ENCODE measurements around the gene STK40. TPM values are rescaled to one million over a fixed set of nuclear protein-coding genes. Genes with fewer than 3 reads are reported as not detected.

The STK40 gene
- total RNA-seq, 1 donor: 16.9 TPM

DNA sequence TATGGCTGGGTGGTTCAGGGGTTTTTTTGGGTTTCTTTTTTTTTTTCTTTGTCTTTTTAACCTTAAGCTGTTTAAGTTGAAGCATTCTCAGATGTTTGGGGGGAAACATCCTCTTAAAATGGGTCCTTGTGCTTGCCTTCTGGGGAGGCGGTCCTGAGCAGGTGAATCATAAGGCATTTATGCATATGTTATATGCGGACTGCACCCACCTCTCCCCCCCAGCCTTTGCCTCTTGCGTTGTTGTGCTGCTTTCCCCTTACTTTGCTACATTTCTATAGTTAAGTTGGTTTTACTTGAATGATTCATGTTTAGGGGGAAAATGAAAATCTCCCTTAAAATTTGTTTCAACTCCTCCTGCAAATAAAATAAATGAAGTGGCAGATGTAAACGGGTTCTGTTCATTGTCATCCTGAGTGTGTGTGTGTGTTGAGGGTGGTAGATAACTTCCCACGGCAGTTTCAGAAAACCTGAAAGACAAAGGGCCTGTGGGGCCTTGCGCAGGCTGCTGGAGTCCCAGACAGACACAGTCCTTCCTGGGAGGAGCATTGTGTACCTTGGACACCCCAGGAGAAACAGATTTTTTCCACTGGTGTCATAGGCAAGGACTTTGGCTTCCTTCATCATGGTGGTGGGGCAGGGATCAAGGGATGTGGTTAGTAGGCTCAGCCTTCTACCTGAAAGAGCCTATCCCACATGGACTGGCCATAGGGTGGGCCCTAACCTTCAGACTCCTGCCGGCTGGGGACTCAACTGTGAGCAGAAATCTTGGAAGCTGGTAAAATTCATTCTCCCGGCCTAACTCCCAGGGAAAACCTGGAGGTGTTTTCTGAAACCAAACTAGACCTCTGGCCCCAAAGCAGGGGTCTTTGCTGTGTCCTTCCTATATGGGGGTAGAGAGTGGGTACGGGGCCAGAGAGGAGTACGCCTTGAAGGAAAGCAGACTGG, 80.5 kb downstream of the STK40 start:
- peaks cover 32% of the 10 kb centered on the region for H3K4me1 ChIP-seq (ENCODE audit: insufficient read depth, low read length)
- no peaks in the 10 kb centered on the region for H3K9me3 ChIP-seq (ENCODE audit: low read depth, low read length)
- no peak overlapping the region for H3K4me3 ChIP-seq (ENCODE audit: low read length)
- H3K27me3 ChIP-seq (ENCODE audit: insufficient read depth, low read length): no peaks in the 10 kb centered on the region

DNA sequence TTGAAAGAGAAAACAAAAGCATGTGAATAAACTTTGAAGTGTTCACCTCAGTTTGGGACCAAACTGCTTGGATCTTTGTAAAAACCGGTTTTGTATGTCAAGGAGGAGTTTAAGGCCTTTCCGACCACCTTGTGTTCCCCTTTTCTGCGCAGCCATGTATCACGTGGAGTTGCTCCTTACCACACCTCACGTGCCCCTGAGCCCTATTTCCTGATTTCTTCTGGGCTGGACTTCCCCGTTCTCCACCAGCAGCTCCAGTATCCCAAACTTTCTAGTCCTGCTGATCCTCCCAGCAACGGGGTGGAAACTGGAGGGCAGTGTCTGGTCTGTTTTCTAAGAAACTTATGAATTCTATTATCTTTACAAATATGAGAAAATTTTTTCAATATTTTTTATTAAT, 81.2 kb downstream of the STK40 start:
- Histone ChIP-seq H3K4me3 (ENCODE audit: low read length) (no peak overlapping the region), H3K4me1 (ENCODE audit: insufficient read depth, low read length) (peaks cover 38% of the 10 kb centered on the region), H3K9me3 (ENCODE audit: low read depth, low read length) (no peaks in the 10 kb centered on the region), H3K27me3 (ENCODE audit: insufficient read depth, low read length) (no peaks in the 10 kb centered on the region)

DNA sequence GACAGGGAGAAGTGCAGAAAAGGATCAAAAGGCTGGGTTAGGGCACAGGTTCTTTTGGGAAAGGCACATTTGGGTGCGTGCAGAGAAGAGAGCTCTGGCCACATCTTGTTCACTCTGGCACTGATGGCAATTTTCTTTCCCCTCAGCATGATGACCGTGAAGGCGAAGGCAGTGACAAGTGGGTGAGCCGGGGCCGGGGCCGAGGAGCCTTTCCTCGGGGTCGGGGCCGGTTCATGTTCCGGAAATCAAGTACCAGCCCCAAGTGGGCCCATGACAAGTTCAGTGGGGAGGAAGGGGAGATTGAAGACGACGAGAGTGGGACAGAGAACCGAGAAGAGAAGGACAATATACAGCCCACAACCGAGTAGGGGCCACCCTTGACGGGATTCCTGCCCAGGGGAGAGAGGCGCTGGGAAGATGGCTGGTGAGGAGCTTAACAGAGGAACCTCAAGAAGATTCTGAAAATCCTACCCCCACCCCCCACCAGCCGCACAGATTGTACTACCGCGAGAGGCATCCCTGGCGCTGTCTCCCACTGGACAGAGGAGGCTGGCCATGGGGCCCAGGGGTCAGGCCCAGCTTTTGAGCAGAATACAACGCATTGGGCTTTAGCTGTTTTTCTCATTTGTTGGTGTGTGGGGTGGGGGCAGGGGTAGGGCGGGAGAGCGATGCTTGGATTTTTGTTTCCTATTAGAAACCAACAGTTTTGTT, 81.9 kb downstream of the STK40 start:
- H3K27me3 ChIP-seq (ENCODE audit: insufficient read depth, low read length): no peaks in the 10 kb centered on the region
- peaks cover 38% of the 10 kb centered on the region for H3K4me1 ChIP-seq (ENCODE audit: insufficient read depth, low read length)
- no peaks in the 10 kb centered on the region for H3K9me3 ChIP-seq (ENCODE audit: low read depth, low read length)
- H3K4me3 ChIP-seq (ENCODE audit: low read length): no peak overlapping the region

DNA sequence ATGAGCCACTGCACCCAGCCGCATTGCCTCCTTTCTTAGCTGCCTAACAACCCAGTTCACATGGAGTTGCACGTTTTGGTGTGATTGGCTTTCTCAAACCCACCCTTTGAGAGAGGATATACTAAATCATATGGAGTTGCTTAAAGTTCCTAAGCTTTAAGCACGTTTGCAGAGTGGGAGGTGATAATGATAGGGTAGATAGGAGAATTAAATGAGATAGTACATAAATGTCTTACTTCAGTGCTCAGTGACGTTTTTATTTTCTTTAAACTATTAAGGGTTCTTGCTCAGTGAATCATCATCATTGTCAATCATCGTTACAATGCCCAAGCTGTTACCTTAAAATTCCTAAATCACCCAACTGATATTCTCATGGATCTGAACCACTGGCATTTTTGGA, 82.5 kb downstream of the STK40 start:
- Histone ChIP-seq H3K27me3 (ENCODE audit: insufficient read depth, low read length) (no peaks in the 10 kb centered on the region), H3K4me3 (ENCODE audit: low read length) (no peak overlapping the region), H3K9me3 (ENCODE audit: low read depth, low read length) (no peaks in the 10 kb centered on the region), H3K4me1 (ENCODE audit: insufficient read depth, low read length) (peaks cover 38% of the 10 kb centered on the region)

DNA sequence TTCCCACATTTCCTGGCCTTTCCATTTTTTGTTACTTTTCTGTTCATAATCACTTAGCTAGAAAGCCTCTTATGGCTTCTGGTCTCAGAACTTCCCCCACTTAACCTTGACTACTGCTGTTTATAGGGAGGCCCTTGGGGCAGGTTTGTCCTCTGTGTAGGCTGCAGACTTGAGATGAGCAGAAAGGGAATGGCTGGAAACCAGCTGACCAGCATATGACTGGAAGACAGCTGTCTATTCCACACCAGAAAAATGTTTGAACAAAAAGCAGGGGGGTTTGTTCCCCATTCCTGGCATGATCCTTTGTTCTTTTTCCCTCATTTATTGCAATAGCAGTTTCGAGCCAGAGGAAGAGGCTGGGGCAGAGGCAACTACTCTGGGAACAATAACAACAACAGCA, 84.5 kb downstream of the STK40 start:
- Histone ChIP-seq H3K9me3 (ENCODE audit: low read depth, low read length) (no peaks in the 10 kb centered on the region), H3K27me3 (ENCODE audit: insufficient read depth, low read length) (no peaks in the 10 kb centered on the region), H3K4me1 (ENCODE audit: insufficient read depth, low read length) (peaks cover 29% of the 10 kb centered on the region), H3K4me3 (ENCODE audit: low read length) (no peak overlapping the region)

DNA sequence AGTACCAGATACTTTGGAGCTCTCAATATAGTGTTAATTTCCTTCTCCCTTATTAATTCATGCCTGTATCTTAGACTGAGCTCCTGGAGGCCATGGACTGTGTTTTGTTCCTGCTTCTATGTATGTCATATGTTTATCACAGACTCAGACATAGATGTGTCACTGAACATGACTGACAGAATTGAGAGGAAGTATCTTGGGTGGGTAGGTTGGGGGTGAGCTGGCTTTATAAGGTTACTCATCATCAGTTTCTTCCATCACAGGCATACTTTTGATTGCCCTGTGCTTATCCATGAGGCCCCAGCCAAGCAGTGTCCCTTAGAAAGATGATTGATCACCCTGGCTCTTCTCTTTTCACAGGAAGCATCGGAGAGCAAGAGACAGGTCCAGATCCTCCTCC, 85.2 kb downstream of the STK40 start:
- peaks cover 22% of the 10 kb centered on the region for H3K4me1 ChIP-seq (ENCODE audit: insufficient read depth, low read length)
- no peaks in the 10 kb centered on the region for H3K27me3 ChIP-seq (ENCODE audit: insufficient read depth, low read length)
- H3K9me3 ChIP-seq (ENCODE audit: low read depth, low read length): no peaks in the 10 kb centered on the region
- no peak overlapping the region for H3K4me3 ChIP-seq (ENCODE audit: low read length)

DNA sequence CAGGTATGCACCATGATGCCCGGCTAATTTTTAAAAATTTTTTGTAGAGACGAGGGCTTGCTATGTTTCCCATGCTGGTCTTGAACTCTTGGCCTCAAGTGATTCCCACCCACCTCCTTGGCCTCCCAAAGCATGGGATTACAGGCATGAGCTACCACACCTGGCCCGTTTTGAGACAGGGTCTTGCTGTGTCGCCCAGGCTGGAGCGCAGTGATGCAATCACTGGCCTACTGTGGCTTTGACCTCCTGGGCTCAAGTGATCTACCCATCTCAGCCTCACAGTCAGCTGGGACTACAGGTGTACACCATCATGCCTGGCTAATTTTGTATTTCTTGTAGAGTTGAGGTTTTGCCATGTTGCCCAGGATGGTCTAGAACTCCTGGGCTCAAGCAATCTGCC, 87.1 kb downstream of the STK40 start:
- Histone ChIP-seq H3K27me3 (ENCODE audit: insufficient read depth, low read length) (no peaks in the 10 kb centered on the region), H3K4me1 (ENCODE audit: insufficient read depth, low read length) (peaks cover 7% of the 10 kb centered on the region), H3K4me3 (ENCODE audit: low read length) (no peak overlapping the region), H3K9me3 (ENCODE audit: low read depth, low read length) (no peaks in the 10 kb centered on the region)

DNA sequence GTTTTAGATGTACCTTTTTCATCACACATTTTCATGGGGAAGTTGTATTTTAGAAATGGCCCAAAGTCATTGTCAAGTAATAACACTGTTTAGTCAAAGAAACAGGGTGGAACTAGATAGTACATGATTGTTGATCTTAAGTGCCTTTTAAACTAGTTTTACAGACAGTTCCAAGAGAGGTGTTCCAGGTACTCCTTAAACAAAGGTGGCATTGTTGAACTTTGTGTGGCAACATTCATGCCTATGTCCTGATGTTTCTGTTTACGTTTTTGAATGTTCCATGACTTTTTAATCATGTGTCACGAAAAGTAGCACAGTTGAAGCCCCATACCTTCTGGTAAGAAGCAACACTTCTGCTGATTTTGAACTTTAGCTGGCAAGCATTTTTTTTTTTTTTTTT, 88.7 kb downstream of the STK40 start:
- Histone ChIP-seq H3K9me3 (ENCODE audit: low read depth, low read length) (no peaks in the 10 kb centered on the region), H3K4me1 (ENCODE audit: insufficient read depth, low read length) (peaks cover 6% of the 10 kb centered on the region), H3K4me3 (ENCODE audit: low read length) (no peak overlapping the region), H3K27me3 (ENCODE audit: insufficient read depth, low read length) (no peaks in the 10 kb centered on the region)

DNA sequence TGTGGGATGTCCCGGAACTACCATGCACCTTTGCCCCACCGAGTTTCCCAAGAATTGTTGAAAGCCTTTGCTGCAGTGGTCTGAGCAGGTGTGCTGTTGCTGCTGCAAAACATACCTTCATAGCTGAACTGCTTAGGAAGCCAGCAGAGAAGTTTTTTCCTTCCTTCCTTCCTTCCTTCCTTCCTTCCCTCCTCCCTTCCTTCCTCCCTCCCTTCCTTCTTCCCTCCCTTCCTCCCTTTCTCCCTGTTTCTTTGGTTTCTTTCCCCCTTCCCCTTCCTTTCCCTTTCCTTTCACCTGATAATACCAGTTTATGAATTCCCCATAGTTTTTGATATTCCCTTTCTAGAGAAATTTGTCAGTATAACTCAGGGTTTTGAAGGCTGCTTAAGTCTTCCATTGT, 90.3 kb downstream of the STK40 start:
- Histone ChIP-seq H3K4me3 (ENCODE audit: low read length) (no peak overlapping the region), H3K4me1 (ENCODE audit: insufficient read depth, low read length) (peaks cover 6% of the 10 kb centered on the region), H3K9me3 (ENCODE audit: low read depth, low read length) (no peaks in the 10 kb centered on the region), H3K27me3 (ENCODE audit: insufficient read depth, low read length) (no peaks in the 10 kb centered on the region)

Other genes starting within 250 kb of the STK40 start
- gene TRAPPC3, start 236.4 kb downstream of the STK40 start, total RNA-seq: 25.9 TPM
- 142 TPM for gene MAP7D1, start 229.8 kb downstream of the STK40 start, total RNA-seq
- gene THRAP3, start 161.5 kb downstream of the STK40 start, total RNA-seq: 82.9 TPM
- gene SH3D21, start 79.6 kb downstream of the STK40 start, total RNA-seq: 1.5 TPM
- 16.3 TPM for gene EVA1B, start 62.3 kb downstream of the STK40 start, total RNA-seq
- gene LSM10, start 12.0 kb upstream of the STK40 start, total RNA-seq: 5.6 TPM
- gene OSCP1, start 64.5 kb upstream of the STK40 start, total RNA-seq: 0.21 TPM
- 35.1 TPM for gene MRPS15, start 78.5 kb upstream of the STK40 start, total RNA-seq
- 153 TPM for gene CSF3R, start 97.0 kb upstream of the STK40 start, total RNA-seq